ENCODE data around the gene PRND. TPM values are rescaled to one million over a fixed set of nuclear protein-coding genes. Genes with fewer than 3 reads are reported as not detected.

The PRND gene
- total RNA-seq, 2 donors from 2014 or later = not detected

DNA sequence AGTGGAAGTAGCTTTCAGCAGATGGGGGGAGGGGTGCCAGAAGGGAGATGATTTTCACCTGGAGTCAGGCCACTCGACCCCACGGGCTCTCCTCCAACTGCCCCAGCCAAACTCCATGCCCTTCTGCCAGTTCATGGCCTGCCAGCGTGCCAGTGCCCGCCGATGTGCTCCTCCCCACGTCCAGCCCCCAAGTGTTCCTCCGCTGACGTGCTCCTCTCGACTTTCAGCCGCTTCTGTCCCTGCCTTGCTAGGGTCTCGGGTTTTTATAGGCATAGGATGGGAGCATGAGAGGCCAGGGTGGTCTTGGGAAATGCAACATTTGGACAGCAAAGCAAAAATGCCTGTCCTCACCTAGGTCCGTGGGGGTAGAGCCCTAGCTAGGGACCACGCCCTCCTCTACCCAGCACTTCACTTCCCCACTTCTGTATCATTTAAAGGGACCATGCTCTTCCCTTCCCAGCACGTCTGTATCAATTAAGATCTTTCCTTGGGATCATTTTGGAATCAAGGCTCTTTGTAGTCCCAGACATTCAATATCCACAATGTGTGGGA lies 54.4 kb downstream of the PRND start:
- DNase-seq = no peak
- Mint-ChIP-seq H3K27ac (no peak overlapping the region), H3K9me3 (peaks cover 7 to 10% of the 10 kb centered on the region in 2 donors), H3K27me3 (ENCODE audit: low read depth) (no peaks in the 10 kb centered on the region), H3K4me1 (ENCODE audit: low read depth) (peaks cover 5% of the 10 kb centered on the region), H3K36me3 (ENCODE audit: insufficient read depth in 2 of 2) (peaks cover 12 to 15% of the 10 kb centered on the region in 2 donors), H3K4me3 (peak overlapping the region in 1 of 2 donors; percentile 54)
- no peak for ATAC-seq (replicated peaks in 1 of 2)

Other genes with a start within 250 kb of the PRND start
- gene PRNP, start 35.5 kb upstream of the PRND start, total RNA-seq = 10 to 100 TPM; 69.3 to 97.3 TPM
- gene RASSF2, start 101.7 kb downstream of the PRND start, total RNA-seq = 10 to 100 TPM; 46.5 to 47.4 TPM